HG02678 (cell line): ENCODE results near the gene PDCD4.

ENCODE experiments used
- ATAC-seq: cut with Tn5 transposase; IDR thresholded peaks from one replicate; pipeline ENCODE4 v1.9.1; 2021; ENCODE audit warnings: mild to moderate bottlenecking, moderate library complexity; ENCODE audit not compliant: unreplicated experiment

PDCD4 gene

DNA sequence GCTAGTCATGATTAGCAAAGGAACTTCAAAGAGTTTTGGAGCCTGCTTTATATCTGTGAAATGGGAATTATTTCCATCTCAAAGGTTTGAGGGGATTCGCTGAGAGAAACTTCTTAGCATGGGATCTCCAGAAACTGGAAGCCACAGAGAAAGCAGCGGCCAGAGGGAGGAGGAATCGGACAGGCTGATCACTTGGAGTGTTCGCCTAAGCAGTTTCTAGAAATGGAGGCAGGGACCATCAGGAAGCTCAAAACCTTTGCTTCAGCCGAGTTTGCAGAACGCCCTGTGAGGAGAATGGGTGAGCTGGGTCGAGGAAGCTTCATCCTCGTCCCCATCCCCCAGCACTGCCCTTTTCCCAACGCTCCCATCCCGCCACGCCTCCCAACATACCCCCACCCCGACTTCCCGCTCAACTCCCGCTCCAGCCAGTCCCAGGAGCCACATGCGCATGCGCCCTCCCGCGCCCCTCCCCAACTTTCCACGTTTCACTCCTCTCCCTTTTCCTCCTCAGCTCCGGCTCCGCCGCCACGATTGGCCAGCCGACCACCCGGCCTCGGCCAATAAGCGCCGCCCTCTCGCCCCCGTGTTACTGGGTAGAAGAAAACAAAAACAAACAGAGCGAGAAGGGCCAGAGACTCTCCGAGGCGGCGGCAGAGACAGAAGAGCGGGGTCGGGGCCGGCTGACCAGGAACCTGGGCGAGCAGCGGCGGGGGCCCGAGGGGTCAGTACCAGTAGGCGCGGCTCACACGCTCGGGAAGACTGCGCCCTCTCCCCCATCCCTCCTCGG lies at the start of gene PDCD4:
Gene PDCD4, plus strand, starts transcription at position 631 of the 787 bp plus-strand sequence. CDS start 4,100 bp downstream, outside the sequence.
- ATAC-seq = peak; percentile 72

DNA sequence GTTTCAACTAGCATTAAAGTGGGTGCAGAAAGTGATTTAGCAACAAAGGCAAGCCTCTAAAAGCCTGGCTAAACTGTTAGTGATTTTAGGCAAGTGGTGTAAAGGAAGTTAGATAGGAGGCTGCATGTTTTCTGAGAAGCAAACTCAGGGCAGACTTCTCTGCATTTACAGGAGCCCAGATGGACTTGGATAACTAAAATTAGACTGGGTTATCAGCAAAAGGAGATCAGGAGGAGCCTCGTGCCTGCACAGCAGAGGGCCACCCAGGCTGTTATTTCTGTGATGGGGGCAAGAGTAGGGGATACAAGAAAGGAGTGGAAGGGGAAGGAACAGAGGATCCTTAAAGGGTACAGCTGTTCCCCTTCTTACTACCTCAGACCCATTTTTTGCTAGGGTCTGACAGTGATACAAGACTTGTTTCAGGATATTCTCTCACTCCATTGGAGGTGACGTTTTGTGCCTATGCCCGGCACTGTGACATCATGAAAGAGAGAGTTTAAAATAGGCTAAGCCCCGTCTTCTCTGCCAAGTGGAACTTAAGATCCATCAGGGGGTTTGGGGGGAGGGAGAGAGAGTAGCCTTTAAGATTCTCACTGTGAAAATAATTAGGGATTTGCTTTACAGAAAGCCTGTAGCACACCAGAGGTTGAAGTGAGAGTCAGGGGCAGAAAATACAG lies 49.6 kb upstream of the PDCD4 start:
- ATAC-seq = no peak

DNA sequence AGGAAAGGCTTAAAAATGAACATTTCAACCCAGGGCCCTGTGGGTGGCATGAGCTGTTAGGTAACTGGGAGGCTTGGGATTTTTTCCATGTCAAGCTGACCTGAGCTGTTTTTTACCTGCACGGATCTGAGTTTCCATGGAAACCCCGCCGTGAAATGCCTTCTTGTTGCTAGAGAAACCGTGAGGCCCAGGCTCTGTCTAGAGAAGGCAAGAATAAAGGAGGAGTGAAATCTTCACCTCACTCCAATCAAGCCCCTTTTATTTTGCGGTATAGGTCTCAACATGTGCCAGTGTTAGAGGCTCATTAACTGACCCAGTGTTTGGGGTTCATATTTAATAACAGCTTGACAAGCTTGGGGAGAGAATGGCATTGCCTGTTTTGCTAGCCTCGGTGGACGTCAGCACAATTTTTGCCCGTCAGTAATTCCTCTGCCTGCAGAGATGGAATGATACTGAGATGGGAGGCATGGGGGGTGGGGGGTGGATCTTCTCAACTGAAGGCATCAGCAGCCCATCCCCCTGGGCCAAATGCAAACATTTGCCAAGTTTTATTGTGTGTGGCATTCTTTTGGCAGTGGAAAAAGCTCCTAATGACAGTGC lies 48.9 kb upstream of the PDCD4 start:
- no peak for ATAC-seq

DNA sequence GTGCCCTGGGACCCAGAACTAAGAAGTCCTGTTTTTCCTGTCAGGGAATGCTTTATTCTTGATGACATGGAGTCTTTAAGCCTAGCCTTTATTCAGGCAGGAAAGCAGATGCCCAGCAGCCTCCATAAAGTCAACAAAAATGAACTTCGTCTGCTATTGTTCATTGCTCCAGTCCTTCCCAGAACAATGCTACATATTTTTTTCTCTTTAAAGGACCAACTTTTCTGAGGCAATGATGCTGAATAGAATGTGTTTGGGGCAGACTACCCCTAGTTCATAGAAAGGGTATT lies 47.6 kb upstream of the PDCD4 start:
- ATAC-seq = no peak

DNA sequence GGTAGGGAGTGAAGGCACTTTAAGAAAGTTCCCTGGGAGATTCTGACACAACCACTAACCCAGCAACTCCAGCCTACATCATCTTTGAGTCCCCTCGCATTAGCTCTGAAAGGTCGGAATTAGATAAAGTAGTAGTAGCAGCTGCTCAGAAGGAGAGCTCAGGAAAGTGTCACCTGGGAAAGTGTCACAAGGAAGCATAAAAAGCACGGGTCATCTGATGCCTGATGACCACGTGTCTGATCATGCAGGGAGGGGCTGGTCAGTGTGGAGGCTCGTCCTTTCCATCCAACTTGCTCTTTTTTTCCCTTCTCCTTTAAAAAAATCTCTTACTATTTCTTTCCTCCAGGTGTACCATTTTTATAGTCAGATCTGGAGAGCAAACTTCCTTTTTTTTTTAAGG lies 47.1 kb upstream of the PDCD4 start:
- no peak for ATAC-seq

DNA sequence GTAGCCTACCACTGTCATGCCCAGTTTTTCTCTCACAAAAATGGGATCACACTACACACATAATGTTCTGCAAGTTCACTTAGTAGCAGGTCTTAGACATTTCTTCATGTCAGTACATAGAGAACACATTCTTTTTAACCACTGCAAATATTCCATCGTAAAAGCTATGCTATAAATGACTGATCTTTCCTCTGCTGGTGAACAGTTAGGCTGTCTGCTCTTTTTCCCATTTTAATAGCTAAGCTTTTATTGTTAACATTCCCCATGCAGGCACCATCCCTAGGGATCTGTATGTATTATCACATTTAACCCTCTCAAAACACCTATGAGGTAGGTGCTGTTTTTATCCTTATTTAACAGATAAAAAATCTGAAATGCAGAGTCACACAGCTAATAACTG lies 46.2 kb upstream of the PDCD4 start:
- no peak for ATAC-seq

DNA sequence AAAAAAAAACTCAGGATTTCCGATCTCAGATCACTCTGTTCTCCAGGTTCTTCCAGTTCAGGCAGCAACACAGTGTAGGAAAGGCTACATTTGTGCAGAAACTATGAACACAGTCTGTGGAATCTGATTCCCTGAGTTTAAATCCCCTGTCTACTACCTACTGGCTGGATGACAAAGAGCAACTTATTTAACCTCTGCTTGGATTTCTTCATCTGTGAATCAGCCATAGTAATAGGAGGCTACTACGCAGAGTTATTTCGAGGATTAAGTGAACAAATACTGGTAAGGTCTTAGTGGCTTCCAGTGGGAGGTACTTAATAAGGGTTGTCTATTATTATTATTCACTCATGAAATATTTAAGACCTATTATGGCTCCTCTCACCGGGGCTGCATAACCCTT lies 44.3 kb upstream of the PDCD4 start:
- no peak for ATAC-seq

DNA sequence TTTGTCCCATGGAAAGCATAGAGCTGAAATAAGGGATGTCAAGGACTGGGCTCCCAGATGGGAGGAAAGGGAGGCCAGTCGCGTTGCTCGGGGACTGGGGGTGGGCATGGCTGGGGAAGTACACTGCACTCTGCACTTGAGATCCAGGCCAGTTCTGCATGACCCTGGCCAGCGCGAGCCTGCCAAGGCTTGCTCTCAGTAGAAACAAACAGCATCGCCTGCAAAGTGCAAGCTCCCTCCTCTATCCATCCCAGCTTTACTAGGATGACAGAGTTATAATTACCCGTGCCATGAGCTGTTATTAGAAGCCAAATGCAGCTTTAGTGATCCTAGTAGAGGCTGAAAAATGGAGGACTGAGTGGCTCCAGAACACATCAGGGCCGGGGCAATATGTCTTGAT lies 43.9 kb upstream of the PDCD4 start:
- no peak for ATAC-seq

DNA sequence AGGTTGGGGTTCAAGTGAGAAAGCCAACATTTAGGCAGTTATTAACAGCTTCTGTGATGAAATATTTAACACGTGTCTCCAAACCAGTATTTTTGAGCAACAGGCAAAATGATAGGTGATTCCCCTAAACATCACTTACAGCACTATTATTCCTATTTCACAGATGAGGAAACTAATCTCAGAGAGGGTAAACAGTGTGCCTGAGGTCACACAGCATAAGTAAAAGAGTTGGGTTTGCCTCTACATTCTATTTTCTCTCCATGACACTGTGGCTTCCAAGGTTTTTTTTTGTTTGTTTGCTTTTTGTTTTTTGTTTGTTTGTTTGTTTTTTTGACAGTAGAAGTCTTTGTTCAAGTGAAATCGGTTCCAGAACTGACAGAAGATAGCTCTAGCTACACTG lies 43.2 kb upstream of the PDCD4 start:
- no peak for ATAC-seq

DNA sequence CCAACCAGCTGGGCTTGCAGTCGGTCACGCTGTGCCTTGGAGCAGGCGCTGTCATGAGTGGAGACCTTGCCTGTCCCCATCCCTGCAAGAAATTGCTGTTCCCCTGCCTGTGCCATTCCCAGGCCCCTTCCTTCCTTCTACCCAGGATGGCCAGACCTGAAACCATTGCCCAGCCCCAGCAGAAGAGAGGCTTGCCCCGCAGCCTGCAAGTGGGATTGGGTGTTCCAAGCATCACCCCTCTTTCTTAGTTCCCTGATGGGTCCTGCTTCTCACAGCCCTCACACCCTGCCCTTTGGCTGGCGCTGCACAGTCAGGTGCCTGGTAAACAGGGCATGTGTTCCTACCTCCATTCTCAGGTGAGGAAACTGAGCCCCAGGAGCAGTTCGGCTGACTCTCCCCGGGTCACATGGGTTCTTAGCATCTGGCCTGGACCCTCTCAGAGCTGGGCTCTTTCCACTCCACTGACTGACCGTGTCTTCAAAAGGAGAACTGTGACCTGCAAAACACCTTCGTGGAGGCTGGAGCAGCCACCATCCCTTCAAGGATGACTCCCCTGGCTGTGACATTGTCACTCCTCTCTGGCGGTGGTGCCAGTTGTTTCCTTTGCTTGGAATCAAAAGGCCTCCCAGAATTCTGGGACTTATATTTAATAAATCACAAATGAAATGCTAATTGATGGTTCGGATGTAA lies 41.9 kb upstream of the PDCD4 start:
- ATAC-seq = peak; percentile 43

DNA sequence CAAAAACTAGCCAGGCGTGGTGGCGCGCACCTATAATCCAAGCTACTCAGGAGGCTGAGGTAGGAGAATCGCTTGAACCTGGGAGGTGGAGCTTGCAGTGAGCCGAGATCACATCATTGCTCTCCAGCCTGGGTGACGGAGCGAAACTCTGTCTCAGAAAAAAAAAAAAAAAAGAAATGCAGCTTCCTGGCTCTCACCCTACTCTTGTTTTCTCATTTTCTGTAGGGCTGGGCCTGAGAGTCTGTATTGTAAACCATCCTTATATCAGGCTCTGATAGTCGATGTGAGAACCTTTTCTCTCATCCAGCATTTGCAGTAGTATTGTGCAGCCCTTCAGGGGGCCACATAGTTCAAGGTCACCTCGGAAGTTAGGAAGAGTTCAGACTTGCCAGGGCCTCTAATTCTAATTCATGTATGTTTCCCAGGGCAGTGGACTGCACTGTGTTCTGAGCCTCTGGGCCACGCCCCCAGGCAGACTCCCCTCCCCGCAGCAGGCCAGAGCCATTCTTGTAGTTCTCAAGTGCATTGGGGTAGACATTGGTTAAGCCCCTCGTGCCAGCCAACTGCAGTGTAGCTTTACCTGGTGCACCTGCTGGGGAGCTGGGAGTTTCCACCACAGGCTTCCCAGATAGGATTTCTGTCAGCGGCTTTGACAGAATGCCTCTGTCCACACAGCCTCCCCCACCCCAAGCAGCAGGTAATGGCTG lies 38.3 kb upstream of the PDCD4 start:
- no peak for ATAC-seq

DNA sequence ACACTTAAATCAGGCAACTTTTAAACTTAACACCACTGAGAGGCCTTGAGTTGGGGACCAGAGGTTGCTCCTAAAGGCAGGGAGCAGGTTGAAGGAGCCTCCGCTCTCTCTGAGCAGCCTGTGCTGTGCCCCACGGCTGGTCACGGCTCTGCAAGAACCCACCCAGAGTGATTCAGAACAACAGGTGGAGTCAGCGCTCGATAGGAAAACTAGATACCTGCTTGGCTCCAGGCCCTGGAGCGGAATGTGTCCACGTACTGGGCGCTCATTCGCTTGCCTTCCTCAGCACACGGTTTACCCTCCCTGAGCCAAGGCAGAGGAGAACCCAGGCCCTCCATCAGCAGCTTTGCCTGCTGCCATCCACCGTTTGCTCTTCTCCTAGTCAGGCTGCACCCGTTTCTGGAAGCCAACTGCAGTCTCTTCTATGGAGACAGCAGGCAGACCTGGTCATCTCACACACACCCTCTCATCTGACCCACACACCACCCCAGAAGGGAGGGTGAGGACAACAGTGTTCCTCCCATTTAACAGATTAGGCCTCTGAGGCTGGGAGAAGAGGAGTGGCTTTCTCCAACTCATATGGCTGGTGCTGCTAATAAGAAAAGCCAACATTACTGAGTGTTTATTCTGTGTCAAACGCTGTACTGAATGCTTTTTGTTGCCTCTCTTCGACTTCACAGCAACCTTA lies 37.6 kb upstream of the PDCD4 start:
- no peak for ATAC-seq

DNA sequence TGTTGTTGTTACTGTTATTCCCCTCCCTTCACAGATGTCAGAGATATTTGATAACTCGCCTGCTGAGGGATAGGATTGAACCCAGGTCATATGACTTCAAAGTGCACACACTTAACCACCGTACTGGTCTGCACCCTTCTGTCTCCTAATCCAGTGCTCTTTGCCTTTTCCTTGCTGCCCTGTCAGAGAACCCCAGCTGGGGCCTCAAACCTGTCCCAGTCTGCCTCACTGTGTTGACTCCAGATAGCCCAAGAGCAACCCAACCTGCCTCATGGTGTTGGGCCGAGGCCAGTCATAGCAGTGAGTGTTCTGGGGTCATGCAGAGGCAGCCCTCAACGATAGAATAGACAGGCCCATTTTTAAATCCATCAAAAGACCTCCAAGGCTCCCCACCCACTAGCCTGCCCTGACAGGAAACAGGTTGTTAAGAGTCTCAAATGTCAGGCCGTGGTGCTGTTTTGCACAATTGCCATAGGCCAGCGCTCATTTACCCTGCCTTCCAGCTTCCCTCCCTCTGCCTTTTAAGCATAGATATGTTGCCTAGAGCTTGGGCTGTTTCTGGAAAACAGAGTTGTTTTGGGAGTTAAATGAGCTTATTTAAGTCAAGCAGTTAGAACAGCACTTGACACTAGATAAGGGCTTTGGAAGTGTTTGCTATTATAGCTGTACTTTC lies 37.0 kb upstream of the PDCD4 start:
- ATAC-seq = no peak

DNA sequence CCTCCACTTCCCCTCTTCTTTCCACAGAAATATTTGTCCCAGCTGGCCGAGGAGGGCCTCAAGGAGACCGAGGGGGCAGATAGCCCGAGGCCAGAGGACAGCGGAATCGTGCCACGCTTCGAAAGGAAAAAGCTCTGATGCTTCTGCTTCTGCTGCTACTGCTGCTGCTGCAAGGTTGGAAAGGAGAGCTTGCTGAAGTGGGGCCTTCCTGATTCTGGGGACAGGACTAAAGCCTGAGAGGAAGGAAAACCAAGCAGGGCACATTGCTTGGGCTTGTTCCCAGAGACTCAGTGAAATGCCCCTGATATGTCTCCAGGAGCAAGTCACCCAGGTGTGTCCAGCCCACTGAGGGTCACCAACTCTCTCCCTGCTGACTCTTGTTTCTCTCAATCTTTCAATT lies 35.9 kb upstream of the PDCD4 start:
- ATAC-seq = no peak

DNA sequence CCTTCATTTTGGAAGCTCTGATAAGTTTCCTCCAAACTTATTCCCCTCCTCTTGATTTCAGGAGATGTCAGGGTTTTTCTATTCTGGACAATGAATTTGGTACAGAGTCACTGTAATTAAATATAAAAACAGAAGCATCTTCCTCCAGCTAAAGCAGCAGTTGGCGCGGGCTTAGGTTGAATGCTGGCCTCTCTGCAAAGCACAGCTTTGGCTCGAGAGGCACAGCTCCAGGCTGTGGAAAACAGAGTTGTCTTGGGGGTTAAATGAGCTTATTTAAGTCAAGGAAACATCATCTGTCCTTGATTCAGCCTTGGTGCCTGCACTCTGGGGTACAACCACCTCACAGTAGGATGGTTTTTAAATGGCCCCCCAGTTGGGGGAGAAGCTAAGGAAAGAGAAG lies 35.0 kb upstream of the PDCD4 start:
- ATAC-seq = no peak

DNA sequence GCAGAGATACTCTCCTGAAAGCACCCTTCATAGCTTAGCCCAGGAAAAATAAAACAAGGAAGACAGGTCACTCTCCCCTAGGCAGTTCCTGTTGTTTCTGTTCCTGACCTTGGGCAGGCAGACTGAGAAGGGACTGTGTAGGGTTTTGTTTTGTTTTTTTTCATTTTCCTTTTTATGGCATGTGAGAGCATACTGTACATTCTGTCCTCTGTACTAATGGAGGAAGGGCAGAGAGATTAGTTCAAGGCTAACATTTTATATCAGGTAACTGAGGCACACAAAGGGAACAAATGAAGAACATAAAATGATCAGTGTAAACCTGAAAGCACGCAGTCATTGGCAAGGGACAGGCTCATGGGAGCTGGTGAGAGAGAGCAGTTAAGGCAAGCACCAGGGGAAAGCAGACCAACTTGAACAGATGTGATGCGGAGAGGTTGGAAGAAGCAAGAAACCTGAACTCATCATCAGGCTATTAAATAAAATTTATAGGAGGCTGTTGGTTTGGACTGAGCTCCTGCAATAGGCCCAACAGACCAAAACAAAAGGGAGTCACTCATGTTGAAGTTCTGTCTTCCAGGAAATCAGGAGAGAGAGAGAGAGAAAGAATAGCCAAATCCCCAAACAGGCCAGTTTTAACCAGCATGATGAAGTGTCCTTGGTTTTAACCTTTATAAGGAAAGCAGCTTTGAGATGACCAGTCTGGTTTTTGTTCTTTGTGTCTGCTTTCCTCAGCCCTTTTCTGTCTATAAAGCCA lies 34.1 kb upstream of the PDCD4 start:
- no peak for ATAC-seq

DNA sequence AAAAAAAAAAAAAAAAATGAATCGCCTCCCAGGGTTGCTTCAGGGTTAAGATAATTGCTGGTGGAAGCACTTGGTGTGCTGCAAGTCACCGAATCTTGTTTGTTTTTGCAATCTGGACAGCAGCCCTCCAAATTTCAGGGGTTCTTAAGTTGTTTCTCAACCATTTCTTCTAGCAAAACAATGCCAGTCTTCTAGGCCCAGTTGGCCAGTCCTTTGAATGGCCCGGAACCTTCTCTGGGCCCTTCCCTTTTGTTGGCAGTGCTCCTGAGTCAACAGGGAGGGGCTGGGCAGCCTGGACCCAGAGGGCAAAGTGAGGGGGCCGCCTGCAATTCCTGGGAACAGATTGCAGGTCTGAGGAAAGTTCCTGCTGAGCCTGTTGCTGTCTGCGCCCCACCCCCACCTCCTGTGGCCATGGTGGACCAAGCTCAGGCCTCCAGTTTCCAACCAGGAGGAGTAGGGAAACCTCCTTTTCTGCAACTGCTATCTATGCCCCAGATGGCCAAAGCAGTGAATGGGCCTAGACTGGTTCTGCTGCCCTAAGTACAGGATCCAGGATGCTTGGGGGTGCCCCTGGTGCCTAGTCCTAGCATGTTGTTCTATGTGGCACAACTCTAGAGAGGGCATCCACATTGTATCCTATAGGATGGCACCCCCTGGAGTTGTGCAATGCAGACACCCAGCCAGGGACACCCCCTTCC lies 31.4 kb upstream of the PDCD4 start:
- no peak for ATAC-seq

DNA sequence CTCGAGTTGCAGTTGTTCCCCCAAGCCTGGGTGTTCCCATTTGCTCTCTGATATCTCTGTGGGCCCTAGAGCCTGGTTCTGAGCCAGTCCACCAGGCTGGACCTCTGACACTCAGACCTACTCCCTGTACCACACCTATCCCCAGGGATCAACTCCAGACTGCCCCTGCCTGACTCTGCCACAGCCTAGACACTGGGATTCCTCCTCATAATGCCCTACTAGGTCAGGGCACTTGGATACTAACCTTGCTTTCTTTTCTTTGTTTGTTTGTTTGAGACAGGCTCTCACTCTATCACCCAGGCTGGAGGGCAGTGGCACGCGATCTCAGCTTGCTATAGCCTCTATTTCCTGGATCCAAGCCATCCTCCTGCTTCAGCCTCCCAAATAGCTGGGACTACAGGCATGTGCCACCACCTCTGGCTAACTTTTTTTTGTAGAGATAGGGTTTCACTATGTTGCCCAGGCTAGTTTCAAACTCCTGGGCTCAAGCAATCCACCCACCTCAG lies 30.8 kb upstream of the PDCD4 start:
- no peak for ATAC-seq
